Measurements from ENCODE around the gene CCDC201.

CCDC201 gene

DNA sequence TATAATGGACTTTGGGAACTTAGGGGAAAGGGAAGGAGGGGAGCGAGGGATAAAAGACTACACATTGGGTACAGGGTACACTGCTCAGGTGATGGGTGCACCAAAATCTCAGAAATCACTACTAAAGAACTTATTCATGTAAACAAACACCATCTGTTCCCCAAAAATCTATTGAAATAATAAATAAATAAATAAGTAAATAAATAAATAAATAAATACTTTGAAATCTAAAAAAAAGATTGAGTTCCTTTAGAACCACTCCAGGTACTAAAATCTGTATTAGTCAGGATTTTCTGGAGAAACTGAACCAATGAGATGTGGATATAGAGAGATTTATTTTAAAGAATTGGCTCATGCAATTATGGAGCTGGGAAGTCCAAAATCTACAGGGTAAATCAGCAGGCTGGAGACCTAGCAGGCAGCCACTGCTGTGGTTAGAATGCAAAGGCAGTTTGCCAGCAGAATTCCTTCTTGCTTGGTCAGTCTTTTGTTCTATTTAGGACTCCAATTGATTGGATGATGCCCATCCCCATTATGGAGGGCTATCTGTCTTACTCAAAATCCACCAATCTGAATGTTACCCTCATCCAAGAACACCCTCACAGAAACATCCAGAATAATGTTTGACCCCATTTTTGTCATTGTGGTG is 24.3 kb upstream of the CCDC201 start:
- DNase-seq, result no peak
- in situ Hi-C loops (cut with MboI; ENCODE audit: low pct_unique_long_range_greater_than_20kb, low sequenced_read_pairs), result no loop called here

DNA sequence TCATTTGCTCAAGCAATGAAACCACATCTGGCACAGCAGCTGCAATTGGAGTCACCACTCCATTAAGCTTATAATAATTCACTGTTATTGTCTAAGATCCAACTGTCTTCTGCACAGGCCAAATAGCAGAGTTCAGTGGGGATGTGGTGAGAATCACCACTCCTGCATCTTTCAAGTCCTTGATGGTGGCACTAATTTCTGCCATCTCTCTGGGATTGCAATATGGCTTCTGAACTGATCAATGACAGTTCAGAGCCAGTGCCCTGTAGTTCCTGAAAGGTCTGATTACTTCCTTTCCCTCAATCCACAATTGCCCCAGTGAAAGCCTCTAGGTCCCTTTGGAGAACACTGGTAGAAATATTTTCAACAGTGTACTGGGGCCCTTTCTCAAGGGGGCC is 21.8 kb upstream of the CCDC201 start:
- no peak for DNase-seq
- in situ Hi-C loops (cut with MboI; ENCODE audit: low pct_unique_long_range_greater_than_20kb, low sequenced_read_pairs), result no loop called here

DNA sequence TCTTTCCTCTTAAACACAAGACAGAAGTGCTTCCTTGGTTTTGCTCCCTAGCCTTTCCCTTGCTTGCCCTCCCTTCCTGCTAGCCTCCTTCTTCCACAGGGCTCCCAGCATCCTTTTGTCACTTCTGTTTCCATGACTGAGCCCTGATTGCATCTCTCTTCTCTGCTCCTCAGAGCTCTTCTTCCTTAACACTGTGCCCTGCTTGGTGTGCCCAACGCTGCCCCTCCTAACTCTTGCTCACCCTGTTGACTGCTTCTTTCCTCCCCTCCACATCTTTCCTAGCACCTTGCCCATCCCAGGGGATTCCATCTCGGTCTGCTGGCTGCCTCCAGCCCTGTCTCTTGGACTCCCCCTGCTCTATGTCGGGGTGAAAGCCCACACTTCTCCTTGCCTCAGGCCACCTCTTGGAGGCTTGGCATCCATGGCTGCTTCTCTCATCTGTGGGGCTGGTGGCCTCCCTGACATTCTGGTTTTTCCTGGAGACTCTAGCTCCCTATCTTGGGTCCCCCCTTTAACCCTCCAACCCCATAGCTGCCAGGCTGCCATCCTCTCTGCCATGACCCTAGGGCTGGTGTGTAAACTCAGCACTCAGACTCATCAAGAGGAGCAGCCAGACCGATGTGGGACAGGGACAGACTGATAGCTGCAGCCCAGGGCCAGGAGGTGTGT is 21.2 kb upstream of the CCDC201 start:
- no peak for DNase-seq

DNA sequence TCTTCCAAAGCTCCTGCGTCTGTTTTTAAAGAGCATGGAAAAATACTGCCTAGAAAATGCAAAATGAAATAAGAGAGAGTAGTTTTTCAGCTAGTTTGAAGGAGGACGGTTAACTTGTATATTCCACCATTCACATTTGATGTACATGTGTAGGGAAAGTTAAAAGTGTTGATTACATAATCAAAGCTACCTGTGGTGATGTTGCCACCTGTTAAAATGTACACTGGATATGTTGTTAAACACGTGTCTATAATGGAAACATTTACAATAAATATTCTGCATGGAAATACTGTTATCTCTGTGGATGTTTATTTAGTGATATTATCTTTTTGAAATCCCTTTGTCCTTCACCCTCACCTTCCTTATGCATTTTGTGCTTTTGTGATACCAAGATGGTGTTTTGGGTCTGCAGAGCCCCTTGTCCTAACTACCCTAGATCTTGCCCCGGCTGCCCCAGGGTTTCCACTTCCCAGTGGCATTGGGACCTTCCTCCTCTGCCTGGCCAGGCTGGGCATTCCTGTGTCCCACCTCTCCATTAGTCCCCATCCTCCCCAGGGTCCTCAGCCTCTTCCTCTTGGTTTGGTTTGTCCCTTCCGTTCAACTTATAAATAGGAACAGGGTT is 20.6 kb upstream of the CCDC201 start:
- DNase-seq, result no peak
- in situ Hi-C loops (cut with MboI; ENCODE audit: low pct_unique_long_range_greater_than_20kb, low sequenced_read_pairs), result no loop called here

More for the DNA sequence above, 21.2 kb upstream of the CCDC201 start:
- in situ Hi-C loops (cut with MboI; ENCODE audit: low pct_unique_long_range_greater_than_20kb, low sequenced_read_pairs), result no loop called here

DNA sequence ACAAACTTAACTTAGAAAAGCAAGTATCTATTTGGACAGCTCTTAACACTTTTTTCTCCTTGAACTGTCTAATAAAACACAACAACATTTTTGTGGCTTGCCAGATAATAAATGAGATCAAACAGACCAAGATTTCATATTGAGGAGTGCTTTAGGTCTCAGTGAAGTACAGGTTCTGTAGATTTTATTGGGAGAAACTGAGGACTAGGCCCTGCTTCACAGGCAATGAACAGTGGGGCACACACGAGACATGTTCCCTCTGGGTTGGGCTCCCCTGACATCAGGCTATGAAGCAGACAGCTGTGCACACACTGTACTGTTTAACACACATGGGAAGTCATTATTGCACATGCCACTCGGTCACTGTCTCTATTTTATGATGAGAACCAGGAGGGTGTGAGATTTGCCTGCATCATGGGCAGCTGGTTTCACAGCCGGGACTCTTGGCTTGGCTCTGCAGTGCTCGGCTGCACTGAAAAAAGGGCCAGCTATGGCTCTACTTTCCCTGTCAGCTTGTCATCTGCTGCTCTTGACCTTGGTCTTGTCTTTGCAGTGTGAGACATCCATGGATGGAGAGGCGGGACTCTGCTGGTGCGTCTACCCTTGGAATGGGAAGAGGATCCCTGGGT is 19.6 kb upstream of the CCDC201 start:
- no peak for DNase-seq
- in situ Hi-C loops (cut with MboI; ENCODE audit: low pct_unique_long_range_greater_than_20kb, low sequenced_read_pairs), result no loop called here

DNA sequence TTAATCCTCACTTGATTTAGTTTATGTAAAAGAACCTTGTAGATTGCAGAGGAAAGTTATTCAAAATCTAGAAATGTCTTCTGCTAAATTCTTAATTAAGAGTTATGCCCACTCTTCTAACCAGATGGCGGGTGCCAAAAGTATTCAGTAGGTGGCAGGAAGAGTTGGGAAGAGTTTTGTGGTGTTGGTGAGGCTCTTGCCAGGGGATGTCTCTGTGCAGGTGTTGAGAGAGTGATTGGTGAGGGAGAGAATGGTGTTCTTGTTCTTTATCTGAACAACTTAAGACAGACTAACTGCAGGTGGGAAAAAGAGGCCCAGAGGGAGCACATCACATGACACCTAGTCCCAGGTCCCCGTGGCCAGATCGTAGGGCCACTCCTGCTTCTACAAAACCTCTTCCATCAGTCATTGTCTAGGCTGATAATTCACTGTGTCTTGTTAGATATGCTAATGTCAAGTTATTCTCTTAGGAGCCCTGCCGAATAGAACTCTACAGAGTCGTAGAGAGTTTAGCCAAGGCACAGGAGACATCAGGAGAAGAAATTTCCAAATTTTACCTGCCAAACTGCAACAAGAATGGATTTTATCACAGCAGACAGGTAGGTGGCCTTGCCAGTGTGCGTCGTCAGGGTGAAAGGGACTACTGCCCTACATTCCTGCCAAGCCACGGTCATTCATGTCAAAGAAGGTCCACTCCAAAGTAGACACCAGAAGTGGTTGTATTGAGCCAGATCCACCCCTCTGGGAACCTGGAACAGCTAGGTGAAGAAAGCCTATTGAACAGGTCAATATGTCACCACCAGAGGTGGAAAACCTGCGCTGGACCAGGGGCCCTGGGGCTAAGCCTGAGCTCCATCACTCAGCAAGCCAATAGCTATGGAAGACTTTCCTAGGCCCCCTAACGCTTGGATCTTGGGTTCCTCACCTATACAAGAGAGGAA is 18.9 kb upstream of the CCDC201 start:
- in situ Hi-C loops (cut with MboI; ENCODE audit: low pct_unique_long_range_greater_than_20kb, low sequenced_read_pairs), result no loop called here
- DNase-seq, result no peak

DNA sequence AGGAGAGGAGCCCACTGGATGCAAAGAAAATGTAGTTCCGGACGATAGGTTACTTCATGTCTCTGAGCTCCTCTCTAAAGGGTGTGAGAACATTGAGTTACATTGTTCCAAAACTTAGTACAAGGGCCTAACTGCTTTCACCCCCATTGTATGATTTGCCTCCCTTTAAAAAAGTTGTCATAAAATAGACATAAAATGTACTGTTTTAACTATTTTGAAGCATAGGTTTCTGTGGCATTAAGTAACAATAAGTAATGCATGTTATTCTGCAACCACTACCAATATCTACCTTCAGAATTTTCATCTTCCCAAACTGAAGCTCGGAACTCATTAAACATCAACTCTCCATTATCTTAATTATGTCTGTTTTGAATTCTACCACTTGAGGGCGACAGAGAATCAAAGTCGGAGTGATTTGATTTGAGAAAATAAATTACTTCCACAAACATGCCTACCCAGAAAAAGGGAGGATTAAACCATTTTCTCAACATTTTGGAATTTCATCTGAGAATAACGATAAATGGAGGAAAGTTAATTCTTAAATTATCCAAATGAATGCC is 18.1 kb upstream of the CCDC201 start:
- DNase-seq, result peak; percentile 42
- in situ Hi-C loops (cut with MboI; ENCODE audit: low pct_unique_long_range_greater_than_20kb, low sequenced_read_pairs), result no loop called here

DNA sequence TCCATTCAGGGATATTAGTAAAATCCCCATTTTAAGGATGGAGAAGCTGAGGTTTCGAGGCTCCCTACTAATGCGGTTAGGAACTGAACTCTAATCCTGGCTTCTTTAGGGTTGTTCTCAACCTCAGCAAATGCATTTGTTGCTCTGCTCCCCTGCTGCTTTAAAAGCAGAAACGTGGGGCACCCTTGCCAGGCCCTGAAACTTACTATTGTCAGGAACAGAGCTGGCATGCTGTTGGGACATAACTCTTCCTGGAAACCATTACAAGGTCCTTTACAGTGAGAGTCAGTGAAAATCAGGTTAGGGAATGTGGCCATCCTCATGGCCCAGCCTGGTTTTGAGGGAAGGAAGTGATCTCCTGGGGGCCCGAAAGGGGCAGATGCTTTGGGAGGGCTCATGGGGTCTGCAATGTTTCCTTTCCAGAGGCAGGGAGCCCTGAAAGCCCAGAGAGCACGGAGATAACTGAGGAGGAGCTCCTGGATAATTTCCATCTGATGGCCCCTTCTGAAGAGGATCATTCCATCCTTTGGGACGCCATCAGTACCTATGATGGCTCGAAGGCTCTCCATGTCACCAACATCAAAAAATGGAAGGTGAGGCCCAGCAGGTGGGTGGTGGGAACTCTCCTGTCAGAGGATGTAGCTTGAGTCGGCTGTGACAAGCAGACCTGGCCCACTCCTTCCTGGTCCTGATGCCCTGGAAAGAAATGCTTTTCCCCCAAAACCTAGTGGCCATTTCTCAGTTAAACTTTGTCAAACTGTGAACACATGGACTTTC is 17.4 kb upstream of the CCDC201 start:
- in situ Hi-C loops (cut with MboI; ENCODE audit: low pct_unique_long_range_greater_than_20kb, low sequenced_read_pairs), result no loop called here

DNA sequence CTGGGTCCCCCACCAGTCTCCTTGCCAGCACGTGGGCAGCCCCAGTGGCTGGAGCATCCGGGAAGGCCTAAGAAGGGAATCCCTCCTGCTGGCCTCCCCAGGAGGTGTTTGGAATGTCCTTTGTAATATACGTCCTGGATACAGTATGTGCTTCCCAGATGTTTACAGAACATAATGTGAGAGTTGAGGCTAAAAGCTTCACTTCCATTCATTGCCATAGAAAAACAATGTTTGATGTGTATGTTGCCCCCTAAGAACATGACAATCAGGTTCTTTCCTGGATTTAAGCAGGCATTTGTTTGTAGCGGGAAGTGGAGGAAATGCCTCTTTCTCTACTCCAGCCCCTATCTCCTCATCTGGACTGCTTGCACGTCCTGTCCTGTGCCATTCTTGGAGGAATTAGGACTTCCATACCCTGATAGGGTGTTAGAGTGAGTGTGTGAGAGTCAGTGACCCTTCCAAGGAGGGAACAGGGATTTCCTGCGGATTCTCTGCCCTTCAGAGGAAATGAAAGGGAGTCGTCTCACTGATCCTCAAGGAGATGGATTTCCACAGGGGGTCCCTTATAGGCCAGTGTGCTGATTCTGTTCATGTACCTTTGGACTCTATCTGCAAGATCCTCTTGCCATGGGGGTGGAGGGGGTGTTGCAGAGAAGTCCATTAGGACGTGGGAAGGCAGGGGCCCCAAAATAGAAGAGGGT is 16.6 kb upstream of the CCDC201 start:
- in situ Hi-C loops (cut with MboI; ENCODE audit: low pct_unique_long_range_greater_than_20kb, low sequenced_read_pairs), result no loop called here
- no peak for DNase-seq

More for the DNA sequence above, 17.4 kb upstream of the CCDC201 start:
- DNase-seq, result no peak

DNA sequence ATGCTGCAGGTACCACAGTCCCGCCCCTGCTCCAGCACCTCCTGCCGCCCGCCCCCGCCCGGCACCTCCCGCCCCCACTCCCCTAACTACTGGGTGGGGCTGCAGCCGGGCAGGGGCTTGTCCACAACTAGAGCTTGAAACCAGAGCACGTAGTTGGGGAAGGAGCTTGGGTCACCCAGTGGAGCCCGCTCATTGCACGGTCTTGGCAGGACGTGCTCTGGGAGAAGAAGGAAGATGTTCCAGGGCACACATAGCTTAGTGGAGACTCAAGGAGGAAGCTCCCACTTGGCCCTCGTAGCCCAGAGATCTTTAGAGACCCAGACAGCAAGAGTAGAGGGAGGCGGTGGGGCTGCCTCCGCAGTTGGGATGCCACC is 16.1 kb upstream of the CCDC201 start:
- no peak for DNase-seq
- in situ Hi-C loops (cut with MboI; ENCODE audit: low pct_unique_long_range_greater_than_20kb, low sequenced_read_pairs), result no loop called here

DNA sequence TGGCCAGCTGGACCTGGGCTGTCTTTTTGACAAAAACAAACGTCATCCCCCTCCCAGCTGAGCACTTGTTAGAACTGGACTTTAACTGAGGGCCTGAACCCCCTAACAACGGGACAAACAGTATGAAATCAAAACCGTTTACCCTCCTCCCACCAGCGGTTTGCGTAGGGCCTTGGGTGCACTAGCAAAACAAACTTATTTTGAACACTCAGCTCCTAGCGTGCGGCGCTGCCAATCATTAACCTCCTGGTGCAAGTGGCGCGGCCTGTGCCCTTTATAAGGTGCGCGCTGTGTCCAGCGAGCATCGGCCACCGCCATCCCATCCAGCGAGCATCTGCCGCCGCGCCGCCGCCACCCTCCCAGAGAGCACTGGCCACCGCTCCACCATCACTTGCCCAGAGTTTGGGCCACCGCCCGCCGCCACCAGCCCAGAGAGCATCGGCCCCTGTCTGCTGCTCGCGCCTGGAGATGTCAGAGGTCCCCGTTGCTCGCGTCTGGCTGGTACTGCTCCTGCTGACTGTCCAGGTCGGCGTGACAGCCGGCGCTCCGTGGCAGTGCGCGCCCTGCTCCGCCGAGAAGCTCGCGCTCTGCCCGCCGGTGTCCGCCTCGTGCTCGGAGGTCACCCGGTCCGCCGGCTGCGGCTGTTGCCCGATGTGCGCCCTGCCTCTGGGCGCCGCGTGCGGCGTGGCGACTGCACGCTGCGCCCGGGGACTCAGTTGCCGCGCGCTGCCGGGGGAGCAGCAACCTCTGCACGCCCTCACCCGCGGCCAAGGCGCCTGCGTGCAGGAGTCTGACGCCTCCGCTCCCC is 15.5 kb upstream of the CCDC201 start, which contains the start of gene IGFBP1:
Gene IGFBP1 (plus strand): TSS at position 304 of the 808 bp plus-strand sequence. CDS start 165 bp downstream, at position 469.
- in situ Hi-C loops (cut with MboI; ENCODE audit: low pct_unique_long_range_greater_than_20kb, low sequenced_read_pairs), result no loop called here
- no peak for DNase-seq

DNA sequence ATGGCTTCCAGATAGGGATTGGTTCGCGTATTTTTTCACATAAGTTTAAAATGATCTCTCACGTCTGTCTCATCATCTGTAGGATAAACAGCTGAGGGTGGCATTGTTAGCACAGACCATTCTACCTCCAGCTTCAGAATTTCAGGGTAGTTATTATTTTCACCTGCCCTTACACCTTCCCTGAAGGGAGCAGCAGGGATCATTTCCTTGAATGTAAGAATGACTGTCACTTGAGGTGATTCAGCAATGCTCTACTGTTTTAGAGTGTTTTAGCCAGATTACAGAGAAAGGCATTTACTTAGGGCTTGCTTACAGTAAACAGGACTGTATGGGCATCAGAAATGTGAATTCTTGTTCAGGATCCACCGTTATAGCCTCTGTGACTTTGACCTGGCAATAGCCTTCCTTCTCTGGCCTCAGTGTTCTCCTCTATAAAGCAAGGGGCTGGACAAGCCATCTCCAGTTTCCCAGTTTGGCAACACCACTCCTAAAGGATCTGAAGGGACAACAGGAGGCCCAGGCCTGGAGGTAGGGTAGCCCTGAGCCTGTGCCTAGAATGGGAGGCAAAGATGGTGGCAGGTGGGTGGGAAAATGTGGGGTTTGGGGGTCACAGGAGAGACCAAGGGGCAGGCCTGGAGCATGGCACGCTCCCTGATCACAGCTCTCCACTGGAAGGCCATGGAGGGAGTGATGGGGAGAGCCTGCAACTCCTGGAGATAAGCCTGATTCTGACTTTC is 14.2 kb upstream of the CCDC201 start:
- in situ Hi-C loops (cut with MboI; ENCODE audit: low pct_unique_long_range_greater_than_20kb, low sequenced_read_pairs), result no loop called here
- DNase-seq, result no peak

DNA sequence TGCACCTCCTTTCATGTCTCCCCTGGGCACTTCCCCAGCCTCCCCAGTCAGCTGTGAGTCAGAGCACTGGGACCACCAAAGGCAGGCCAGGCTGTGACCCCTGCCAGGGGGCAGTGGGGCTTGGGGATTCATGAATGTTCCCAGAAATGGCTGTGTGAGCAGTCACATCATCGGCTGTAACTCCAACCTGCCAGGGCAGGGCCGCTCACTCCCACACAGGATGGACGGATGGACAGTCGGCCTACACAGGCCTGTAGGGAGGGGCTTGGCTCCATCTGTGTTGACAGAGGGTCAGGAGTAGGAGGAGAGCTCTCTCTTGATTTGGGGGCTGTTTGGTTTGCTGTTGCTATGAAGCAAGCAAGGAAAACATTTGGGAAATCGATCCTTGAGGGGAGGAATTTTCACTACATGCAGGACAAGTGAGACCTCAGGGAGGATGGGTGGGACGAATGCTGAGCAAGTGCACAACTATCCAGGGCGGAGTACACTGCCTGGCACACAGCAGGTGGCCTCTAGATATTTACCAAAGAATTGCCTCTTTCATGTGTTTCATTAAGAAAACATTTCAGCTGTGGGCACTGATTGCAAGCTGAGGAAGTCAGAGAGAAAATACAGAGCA is 12.5 kb upstream of the CCDC201 start:
- DNase-seq, result no peak
- in situ Hi-C loops (cut with MboI; ENCODE audit: low pct_unique_long_range_greater_than_20kb, low sequenced_read_pairs), result no loop called here

DNA sequence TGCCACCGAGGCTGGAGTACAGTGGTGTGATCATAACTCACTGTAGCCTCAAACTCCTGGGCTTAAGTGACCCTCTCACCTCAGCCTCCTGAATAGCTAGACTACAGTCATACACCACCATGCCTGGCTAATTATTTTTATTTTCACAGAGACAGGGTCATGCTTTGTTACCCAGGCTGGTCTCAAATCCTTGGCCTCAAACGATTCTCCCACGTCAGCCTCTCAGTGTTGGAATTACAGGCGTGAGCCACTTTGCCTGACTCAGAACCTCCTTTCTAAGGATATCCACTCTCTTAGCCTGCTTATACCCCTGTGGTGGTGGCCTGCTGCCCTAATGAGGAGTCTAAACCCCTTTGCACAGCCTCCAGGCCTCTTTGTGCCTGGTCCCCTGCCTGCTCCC is 11.3 kb upstream of the CCDC201 start:
- no peak for DNase-seq

DNA sequence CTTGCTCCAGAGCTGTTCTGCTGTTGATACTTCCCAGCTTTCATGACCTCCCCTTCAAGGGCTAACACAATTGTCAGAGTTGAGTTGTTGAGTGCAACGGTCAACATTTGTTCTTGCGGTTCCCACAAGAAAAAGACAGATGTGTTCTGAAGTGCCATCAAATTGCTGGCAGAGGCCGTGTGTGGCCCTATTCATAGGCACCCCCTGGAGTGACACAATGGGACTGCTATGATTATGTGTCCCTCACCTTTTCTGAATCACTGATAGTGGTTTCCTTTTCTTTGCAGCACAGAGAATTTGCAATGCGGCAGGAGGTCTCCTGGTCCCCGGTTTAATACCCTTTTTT is 9.6 kb upstream of the CCDC201 start:
- DNase-seq, result no peak
- in situ Hi-C loops (cut with MboI; ENCODE audit: low pct_unique_long_range_greater_than_20kb, low sequenced_read_pairs), result no loop called here

More for the DNA sequence above, 11.3 kb upstream of the CCDC201 start:
- in situ Hi-C loops (cut with MboI; ENCODE audit: low pct_unique_long_range_greater_than_20kb, low sequenced_read_pairs), result no loop called here
